Keratinocyte (primary cell): Measurements from ENCODE around the gene NATD1.

ENCODE experiments used
- CTCF ChIP-seq, 3 experiments: IDR thresholded peaks in 1 of 3; conservative IDR thresholded peaks in 1 of 3; optimal IDR thresholded peaks in 1 of 3; 2 replicates in 2 of 3; 3 replicates in 1 of 3; pipeline versions ENCODE3 to v1.5.1; 2011; ENCODE audit warnings: low read length in 3 of 3, mild to moderate bottlenecking in 3 of 3, moderate library complexity in 2 of 3, control low read depth in 1 of 3, inconsistent platforms in 1 of 3; ENCODE audit not compliant: insufficient read depth in 2 of 3; ENCODE audit errors: extremely low read depth in 1 of 3
- EZH2 ChIP-seq: IDR thresholded peaks from one replicate; pipeline ENCODE4 v1.6.1; 2012; ENCODE audit warnings: inconsistent platforms, mild to moderate bottlenecking, low read length, moderate library complexity

- no peak for TF ChIP-seq CTCF (optimal IDR thresholded peaks at IDR 0.05 in 1 of 3, IDR thresholded peaks at IDR 0.05 in 1 of 3, conservative IDR thresholded peaks at IDR 0.05 in 1 of 3; ENCODE audit: extremely low read depth in 1 of 3, insufficient read depth in 2 of 3, low read length in 3 of 3)
- no peak for TF ChIP-seq EZH2
These were observed 21.0 kb downstream of the NATD1 start for GRCh38 chr17:21232033-21232749.
